GM19351 (cell line): ENCODE measurements around the gene OR56B1.
"Not testable (repeated sequence)": the region's sequence is repeated elsewhere in the genome, so short reads cannot be mapped to it uniquely, and the experiment has no call there.

Experiments
- ATAC-seq: cut with Tn5 transposase; IDR thresholded peaks from one replicate; pipeline ENCODE4 v1.9.1; 2021; ENCODE audit warnings: mild to moderate bottlenecking, moderate library complexity; ENCODE audit not compliant: unreplicated experiment

The OR56B1 gene, protein sequence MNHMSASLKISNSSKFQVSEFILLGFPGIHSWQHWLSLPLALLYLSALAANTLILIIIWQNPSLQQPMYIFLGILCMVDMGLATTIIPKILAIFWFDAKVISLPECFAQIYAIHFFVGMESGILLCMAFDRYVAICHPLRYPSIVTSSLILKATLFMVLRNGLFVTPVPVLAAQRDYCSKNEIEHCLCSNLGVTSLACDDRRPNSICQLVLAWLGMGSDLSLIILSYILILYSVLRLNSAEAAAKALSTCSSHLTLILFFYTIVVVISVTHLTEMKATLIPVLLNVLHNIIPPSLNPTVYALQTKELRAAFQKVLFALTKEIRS

DNA sequence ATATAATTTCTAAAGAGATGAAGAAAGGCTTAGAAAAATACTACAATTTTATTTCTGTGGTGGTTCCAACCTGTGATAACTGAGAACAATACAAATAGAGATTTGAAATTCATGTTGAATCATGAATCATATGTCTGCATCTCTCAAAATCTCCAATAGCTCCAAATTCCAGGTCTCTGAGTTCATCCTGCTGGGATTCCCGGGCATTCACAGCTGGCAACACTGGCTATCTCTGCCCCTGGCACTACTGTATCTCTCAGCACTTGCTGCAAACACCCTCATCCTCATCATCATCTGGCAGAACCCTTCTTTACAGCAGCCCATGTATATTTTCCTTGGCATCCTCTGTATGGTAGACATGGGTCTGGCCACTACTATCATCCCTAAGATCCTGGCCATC is at the start of gene OR56B1:
OR56B1 (plus strand) TSS at position 53 of the 400 bp plus-strand sequence; CDS start at position 122, 69 bp downstream.
- no peak for ATAC-seq

DNA sequence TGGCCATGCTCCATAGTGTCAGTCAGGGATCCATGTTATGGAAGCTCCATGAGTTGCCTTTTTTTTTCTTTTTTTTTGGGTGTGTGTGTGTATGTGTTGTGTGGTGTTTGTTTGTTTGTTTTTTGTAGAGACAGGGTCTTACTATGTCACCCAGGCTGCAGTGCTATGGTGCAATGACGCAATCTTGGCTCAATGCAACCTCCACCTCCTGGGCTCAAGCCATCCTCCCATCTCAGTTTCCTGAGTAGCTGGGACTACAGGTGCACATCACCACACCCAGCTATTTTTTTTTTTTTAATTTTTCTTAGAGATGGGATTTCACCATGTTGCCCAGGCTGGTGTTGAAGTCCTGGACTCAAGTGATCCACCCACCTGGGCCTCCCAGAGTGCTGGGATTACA is 47.8 kb upstream of the OR56B1 start:
- ATAC-seq = no peak

DNA sequence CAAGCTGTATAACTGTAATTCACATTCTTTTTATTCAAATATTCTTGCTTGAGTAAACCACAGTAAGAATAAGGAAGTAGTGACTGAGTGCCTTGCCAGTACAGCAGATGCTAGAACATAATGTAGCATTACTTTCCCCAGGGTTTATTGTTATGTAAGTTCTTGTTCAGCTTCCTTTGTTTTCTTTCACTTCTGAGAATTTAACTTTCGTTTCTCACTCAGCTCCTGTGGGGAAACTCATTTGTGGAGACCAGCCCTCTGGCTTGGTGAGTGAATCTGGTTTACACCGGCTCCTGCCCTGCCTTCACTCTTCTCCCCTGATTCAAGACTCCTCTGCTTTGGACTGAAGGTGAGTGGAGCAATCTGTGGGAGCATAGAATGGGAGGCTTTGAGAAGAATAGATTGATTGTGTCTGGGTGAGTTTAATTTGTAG is 46.7 kb upstream of the OR56B1 start, which contains the start of gene TRIM22:
TRIM22 (plus strand) TSS at position 240 of the 433 bp plus-strand sequence. CDS start 6,443 bp downstream, outside the sequence.
- peak; percentile 71 for ATAC-seq

DNA sequence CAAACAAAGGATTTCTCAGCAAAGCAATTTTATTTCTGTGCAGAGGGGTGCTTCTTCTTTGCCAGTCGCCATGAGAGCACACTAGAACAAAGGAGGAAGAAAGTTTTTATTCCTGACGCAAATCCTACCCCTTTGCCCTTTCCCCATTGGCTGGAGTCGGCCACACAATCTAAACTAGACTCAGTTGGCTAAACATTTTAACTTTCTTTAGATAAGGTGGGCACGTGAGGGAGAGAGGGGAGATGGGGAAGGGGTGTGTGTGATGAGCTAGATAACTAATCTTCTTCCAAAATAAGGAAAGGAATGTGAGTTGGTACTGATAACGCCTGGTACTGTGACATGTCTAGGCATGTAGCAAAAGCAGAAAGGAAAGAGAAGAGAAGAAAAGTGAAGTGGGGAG is 46.0 kb upstream of the OR56B1 start:
- no peak for ATAC-seq

DNA sequence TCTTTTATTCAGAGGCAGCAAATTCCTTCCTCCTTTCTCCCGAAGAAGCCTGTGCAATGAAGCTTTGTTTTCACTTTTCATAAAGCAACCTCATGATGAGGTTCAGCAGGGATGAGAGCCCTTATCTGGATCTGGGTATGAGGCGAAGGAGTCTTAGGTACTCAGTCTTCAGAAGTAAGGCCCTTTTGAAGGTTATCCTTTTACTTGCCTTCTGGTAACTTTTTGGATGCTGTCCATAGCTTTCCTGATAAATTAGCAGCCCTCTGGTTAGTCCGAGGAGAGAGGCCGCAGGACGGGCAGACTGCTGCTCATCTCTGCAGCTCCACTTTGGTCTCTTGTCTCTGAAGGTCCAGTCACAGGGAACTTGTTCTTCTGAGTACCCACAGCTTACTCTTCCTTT is 45.5 kb upstream of the OR56B1 start:
- no peak for ATAC-seq

DNA sequence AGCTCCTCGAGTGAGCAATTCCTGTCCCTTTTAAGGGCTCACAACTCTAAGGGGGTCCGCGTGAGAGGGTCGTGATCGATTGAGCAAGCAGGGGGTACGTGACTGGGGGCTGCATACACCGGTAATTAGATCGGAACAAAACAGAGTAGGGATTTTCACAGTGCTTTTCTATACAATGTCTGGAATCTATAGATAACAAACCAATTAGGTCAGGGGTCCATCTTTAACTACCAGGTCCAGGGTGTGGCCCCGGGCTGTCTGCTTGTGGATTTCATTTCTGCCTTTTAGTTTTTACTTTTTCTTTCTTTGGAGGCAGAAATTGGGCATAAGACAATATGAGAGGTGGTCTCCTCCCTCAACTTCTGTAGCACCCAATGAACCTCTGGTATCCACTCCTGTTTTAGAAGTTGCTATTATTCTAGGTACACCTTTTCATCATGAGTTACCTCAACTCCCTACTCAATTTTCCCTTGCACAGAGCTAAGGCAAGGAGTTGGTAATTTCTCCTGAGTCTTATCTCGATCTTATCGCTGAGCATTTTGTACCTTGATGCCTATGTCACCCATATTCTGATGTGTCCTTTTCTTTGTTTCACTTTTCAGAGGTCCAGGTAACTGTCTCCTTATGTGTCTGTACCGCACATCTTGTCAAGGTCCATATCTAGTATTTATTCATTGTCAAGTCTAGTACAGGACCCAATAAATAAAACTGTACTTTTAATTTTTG is 44.8 kb upstream of the OR56B1 start:
- ATAC-seq = not testable (repeated sequence)

DNA sequence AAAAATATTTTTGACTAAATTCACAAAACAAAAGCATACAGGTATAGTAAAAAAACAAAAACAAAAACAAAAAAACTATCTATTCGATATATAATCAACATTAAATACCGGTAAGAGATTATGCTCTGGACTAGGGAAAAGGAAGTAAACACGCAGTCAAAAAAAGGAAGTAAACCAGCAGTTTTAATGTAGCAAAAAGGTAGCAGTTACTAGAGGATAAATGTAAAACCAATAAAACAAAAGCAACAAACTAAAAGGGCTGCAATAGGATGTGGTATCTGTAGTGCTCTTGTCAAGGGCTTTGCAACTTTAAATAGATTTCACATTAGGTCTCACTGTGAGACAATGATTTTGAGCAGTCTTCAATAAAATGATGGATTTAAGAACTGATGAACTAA is 44.3 kb upstream of the OR56B1 start:
- ATAC-seq = no peak

DNA sequence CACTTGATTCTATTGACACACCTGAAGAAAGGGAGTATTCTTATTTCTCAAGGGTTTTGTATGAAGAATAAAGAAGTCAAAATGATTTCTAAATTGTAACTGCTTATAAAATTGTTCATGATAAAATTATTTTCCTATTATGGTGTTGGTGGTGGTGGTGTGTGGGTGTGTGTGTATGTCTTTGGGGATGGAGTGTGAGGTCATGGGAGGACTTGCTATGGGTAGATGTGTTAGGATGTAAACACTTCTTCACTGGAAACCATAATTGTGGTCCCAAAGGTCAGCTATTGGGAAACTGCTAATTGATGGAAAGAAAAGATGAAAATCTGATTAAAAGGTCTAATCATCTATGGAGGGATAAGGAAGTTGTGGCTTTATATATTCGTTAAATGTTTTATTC is 41.6 kb upstream of the OR56B1 start:
- no peak for ATAC-seq

DNA sequence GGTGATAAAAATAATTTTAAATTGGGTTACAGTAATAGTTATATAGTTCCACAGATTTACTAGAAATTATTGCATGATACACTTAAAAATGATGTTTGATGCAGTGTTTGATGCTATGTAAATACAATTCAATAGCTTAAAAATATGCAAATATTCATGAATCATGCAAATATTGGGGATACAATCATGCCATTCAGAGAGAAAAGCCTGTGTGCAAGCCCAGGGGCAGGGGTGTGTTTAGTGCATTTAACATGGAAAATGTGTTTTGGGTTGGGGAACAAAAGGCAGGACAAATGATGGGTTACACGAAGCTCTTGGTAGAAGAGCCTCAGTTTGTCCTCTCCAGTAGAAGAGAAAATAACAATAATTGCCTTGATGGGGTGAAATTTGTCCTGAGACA is 40.7 kb upstream of the OR56B1 start:
- ATAC-seq = no peak

DNA sequence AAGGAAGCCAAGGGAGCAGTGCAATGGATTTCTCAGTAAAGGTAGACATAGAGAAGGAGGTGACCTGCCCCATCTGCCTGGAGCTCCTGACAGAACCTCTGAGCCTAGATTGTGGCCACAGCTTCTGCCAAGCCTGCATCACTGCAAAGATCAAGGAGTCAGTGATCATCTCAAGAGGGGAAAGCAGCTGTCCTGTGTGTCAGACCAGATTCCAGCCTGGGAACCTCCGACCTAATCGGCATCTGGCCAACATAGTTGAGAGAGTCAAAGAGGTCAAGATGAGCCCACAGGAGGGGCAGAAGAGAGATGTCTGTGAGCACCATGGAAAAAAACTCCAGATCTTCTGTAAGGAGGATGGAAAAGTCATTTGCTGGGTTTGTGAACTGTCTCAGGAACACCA is 40.0 kb upstream of the OR56B1 start:
- no peak for ATAC-seq

DNA sequence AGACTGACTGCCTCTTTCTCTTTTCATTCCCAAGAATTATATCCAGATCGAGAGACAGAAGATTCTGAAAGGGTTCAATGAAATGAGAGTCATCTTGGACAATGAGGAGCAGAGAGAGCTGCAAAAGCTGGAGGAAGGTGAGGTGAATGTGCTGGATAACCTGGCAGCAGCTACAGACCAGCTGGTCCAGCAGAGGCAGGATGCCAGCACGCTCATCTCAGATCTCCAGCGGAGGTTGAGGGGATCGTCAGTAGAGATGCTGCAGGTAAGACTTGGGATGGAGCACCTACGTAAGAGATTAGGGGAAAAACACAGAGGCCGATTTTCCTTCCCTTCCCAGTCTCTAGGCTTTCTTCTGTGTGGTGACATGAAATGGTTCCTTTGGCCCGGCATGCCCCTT is 38.0 kb upstream of the OR56B1 start:
- no peak for ATAC-seq

DNA sequence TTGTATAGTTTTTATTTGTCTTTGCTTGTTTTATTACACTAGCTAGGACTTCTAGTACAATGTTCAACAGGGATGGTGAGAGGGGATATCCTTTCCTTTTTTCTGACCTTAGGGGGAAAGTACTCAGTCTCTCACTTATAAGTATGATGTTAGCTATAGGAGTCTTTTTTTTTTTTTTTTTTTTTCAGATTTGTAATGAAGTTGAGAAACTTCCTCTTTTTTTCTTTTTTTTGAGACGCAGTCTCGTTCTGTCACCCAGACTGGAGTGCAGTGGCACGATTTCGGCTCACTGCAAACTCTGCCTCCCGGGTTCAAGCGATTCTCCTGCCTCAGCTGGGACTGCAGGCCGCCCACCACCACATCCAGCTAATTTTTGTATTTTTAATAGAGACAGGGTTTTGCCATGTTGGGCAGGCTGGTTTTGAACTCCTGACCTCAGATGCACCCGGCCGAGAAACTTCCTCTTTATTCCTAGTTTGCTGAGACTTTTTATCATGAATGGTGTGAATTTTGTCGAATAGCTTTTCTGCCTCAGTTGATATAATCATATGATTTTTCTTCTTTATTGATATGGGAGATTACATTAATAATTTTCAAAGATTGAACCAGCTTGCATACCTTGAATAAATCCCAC is 35.7 kb upstream of the OR56B1 start:
- ATAC-seq = no peak

DNA sequence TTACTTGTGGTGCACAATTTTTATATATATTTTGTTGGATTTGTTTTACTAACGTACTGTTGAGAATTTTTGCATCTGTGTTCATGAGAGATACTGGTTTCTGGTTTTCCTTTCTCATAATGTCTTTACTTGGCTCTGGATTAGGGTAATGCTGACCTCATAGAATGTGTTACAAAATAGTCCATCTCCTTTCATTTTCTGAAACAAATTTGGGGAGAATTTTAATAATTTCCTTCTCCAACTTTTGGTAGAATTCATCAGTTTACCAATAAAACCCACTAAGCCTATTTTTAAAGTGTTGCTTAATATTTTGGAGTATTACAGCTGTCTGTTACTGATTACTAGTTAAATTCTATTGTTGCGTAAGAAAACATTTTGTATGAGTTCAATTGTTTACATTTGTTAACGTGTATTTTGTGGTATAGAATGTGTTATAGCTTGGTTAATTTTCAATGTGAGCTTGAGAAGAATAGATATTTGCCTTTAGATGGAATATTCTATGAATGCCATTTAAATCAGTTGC is 35.1 kb upstream of the OR56B1 start:
- ATAC-seq = no peak

DNA sequence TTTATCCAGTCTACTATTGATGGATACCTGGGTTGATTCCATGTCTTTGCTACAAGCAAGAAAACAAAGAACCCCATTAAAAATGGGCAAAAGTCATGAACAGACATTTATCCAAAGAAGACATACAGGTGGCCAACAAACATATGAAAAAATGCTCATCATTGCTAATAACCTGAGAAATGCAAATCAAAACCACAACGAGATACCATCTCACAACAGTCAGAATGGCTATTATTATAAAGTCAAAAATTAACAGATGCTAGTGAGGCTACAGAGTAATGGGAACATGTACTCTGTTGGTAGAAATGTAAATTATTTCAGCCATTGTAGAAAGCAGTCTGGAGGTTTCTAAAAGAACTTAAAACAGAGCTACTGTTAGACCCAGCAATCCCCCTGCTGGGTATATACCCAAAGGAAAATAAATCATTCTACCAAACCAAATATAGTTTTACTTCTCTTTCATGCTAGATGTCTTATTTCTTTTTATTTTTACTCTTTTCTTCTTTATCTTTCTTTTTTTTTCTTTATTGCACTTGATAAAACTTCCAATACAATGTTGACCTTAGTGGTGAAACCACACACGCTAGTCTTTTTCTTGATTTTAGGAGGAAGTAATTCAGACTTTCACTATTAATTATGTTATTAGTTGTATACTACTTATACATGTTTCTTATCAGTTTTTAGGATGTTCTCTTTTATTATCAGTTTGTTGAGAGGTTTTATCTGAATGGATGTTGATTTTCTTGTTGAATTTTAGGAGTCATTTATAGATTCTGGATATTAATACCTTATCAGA is 32.3 kb upstream of the OR56B1 start:
- ATAC-seq = peak; percentile 55

DNA sequence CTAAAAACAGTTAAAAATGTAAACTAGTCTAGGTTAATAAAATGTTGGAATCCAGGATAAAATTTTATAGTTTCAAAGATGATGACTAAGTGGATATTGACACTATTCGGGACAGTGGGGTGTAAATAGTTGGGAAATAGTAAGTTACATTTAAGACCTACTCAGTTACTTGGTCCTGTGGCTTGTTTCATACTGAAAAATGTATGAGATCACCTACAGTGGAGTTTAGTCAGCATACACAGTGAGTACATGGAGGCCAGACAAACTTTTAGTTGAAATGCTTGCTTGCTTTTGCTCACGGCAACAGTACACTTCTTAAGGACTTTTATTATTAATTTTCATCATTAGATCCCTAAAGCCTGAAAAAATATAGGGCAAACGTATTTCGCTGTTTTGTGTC is 30.6 kb upstream of the OR56B1 start:
- ATAC-seq = no peak

DNA sequence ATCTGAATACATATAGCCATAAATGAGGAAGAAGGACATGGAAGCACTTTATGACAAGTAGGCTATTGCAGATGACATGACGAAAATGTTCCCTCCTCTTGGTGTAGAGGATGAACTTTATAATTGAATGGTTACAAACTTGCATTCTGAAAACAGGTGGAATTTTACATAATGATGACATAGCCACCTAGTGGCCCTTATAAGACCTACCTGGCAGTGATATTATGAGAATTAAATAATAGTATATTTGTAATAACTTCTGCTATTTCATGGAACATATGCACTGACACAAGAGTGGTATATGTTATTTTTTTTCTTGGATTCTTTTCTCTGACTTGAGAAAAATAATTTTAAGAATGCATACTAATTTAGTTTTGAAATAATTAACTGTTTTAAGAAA is 23.7 kb upstream of the OR56B1 start:
- ATAC-seq = peak; percentile 72

DNA sequence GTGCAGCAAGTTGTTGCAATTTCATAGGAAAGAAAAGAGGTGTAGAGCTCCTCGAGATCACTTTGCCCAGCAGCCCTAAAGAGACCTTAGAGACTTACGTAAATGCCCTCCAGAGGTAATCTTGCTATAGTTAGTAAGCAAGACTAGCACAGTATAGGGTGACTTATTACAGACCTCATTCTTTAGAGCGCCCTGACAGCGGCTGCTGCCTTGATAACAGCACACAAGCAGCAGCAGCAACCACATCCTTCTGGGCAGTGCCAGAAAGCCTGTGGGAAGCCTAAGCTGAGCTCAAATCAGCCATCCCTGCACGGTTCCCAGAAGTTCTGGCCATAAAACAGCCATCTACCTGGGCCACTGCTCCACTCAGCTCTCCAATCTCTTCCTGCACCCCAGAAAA is 22.6 kb upstream of the OR56B1 start:
- no peak for ATAC-seq

DNA sequence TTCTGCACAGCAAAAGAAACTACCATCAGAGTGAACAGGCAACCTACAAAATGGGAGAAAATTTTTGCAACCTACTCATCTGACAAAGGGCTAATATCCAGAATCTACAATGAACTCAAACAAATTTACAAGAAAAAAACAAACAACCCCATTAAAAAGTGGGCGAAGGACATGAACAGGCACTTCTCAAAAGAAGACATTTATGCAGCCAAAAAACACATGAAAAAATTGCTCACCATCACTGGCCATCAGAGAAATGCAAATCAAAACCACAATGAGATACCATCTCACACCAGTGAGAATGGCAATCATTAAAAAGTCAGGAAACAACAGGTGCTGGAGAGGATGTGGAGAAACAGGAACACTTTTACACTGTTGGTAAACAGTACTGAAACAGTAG is 19.7 kb upstream of the OR56B1 start:
- ATAC-seq = not testable (repeated sequence)

DNA sequence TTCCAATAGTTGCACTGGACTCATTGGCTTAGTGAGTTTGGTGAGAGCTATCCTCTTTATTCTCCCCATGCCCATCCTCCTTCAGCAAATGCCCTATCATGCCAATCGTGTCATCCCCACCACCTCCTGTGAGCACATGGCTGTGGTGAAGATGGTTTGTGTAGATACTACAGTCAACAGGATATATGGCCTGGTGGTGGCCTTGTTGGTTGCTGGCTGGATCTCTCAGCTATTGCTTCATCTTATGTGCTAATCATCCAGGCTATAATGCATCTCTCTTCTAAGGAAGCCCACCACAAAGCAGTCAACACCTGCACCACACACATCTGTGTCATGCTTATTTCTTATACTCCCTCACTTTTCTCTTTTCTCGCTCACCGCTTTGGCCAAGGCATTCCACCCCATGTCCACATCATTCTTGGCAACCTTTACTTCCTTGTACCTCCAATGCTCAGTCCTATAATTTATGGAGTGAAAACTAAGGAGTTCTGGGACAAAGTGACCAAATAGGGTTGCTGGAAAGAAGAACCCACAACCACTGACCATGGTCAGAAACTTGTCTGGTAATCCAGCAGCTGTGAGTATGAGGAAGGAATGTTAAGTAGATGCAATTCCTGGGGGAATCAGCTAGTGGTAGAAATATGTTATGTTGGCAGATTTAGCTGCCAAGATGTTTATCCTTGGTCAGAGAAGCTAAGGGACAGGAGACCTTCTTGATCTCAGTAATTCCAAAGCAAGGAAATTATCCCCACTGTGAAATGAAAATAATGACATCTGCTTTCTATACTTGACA is 16.3 kb upstream of the OR56B1 start:
- no peak for ATAC-seq

DNA sequence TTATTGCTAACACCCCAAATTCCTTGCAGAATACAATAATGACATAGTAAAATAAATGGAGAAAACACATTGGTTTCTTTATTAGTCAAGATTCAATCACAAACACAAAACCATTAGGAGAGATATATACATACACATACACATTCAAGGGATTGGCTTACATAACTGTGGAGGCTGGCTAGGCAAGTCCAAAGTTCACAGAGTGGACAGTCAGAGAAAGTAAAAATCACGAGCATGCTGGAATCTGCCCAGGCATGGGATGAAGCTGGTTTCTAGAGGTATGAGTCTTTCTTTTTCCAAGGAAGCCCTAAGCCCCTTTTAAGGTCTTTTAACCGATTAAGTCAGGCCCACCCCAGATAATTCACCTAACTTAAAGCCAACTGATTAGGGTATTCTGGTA is 13.6 kb upstream of the OR56B1 start:
- ATAC-seq = no peak
